Measurements from ENCODE around the gene SSRP1. TPM values are rescaled to one million over a fixed set of nuclear protein-coding genes. Genes with fewer than 3 reads are reported as not detected.
A peak's percentile ranks its signal among the peaks of the same experiment; 100 is the strongest.

SSRP1 gene
- total RNA-seq, 1 experiment from 2014 or later, result 399 TPM

- H3K27me3 ChIP-seq (replicated peaks; ENCODE audit: insufficient read depth, low read depth, low read length, poor library complexity), result no peaks in the 10 kb centered on the region
- peak overlapping the region; percentile 85 for H3K27ac ChIP-seq (ENCODE audit: low read depth, low read length, poor library complexity, severe bottlenecking)
- H3K4me3 ChIP-seq (ENCODE audit: low read depth, low read length, poor library complexity, severe bottlenecking), result peak overlapping the region; percentile 74
- no peaks in the 10 kb centered on the region for H3K9me3 ChIP-seq (ENCODE audit: low read depth, low read length, poor library complexity, severe bottlenecking)
- peaks cover 53% of the 10 kb centered on the region for H3K36me3 ChIP-seq (ENCODE audit: insufficient read depth, low read length, poor library complexity, severe bottlenecking)
- POLR2A ChIA-PET (ENCODE audit: low non-redundant PET), result interaction anchor here (0.9 kb wide), 1 partner anchor 10 kb away, joined by 3 read pairs; no protein-coding TSS in a partner anchor
- peaks cover 43% of the 10 kb centered on the region for H3K4me1 ChIP-seq (ENCODE audit: insufficient read depth, low read length, poor library complexity, severe bottlenecking)
- DNase-seq (ENCODE audit: low spot score), result no peak
- TF ChIP-seq, protein P1, sequence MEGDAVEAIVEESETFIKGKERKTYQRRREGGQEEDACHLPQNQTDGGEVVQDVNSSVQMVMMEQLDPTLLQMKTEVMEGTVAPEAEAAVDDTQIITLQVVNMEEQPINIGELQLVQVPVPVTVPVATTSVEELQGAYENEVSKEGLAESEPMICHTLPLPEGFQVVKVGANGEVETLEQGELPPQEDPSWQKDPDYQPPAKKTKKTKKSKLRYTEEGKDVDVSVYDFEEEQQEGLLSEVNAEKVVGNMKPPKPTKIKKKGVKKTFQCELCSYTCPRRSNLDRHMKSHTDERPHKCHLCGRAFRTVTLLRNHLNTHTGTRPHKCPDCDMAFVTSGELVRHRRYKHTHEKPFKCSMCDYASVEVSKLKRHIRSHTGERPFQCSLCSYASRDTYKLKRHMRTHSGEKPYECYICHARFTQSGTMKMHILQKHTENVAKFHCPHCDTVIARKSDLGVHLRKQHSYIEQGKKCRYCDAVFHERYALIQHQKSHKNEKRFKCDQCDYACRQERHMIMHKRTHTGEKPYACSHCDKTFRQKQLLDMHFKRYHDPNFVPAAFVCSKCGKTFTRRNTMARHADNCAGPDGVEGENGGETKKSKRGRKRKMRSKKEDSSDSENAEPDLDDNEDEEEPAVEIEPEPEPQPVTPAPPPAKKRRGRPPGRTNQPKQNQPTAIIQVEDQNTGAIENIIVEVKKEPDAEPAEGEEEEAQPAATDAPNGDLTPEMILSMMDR (conservative IDR thresholded peaks at IDR 0.05; ENCODE audit: low read depth, low read length), result no peak
- no peak for TF ChIP-seq EZH2 (IDR thresholded peaks at IDR 0.05; ENCODE audit: borderline replicate concordance, low read depth, low read length, poor library complexity, severe bottlenecking)
- no TSS peak for BruUV-seq (replicated peaks)
- CTCF ChIA-PET, result no interaction called here
- intact Hi-C loops (cut with micrococcal nuclease; ENCODE audit: unreplicated experiment), result loop anchor here (10.0 kb wide), 1 partner anchor 1253 kb away; the partner anchor contains the start of genes LPXN and ZFP91
These were observed 14.1 kb downstream of the SSRP1 start for GRCh38 chr11:57321388-57322255.

DNA sequence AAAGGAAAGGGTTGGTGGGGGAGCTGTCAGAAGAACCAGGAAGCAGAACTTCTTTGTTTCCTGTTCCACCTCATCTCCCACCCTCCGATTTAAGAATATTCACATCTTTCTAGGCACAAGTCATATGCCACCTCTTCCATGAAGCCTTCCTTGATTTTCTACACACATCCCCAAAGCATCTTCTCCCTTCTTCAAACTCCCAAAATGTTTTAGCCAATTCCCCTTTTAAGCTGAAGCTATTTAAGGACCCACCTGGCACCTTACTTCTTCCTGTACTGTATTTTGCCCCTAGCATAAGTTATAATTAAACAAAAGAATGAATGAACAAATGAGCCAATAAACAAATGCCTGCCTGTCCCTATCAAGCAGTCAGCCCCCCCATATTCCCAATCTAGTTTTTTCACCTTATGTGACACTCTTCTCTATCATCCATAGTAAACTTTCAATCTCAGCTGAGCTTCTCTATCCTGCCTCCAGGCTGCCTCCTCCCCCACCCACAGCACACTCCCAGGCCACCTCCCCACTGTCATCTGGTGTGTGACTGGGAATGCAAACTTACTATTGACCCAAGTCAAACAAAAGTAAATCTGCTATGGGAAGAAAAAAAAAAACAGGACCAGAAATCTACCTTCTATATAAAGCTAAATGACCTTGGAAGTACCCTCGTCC, 14.8 kb downstream of the SSRP1 start:
- Histone ChIP-seq H3K27me3 (replicated peaks; ENCODE audit: insufficient read depth, low read depth, low read length, poor library complexity) (no peaks in the 10 kb centered on the region), H3K4me3 (ENCODE audit: low read depth, low read length, poor library complexity, severe bottlenecking) (no peak overlapping the region), H3K9me3 (ENCODE audit: low read depth, low read length, poor library complexity, severe bottlenecking) (no peaks in the 10 kb centered on the region), H3K4me1 (ENCODE audit: insufficient read depth, low read length, poor library complexity, severe bottlenecking) (peaks cover 39% of the 10 kb centered on the region), H3K36me3 (ENCODE audit: insufficient read depth, low read length, poor library complexity, severe bottlenecking) (peaks cover 50% of the 10 kb centered on the region), H3K27ac (ENCODE audit: low read depth, low read length, poor library complexity, severe bottlenecking) (peak overlapping the region; percentile 85)
- TF ChIP-seq, protein P1 (conservative IDR thresholded peaks at IDR 0.05; ENCODE audit: low read depth, low read length), result no peak
- TF ChIP-seq EZH2 (IDR thresholded peaks at IDR 0.05; ENCODE audit: borderline replicate concordance, low read depth, low read length, poor library complexity, severe bottlenecking), result no peak
- ChIA-PET CTCF (no interaction called here), POLR2A (ENCODE audit: low non-redundant PET) (no interaction called here)
- no TSS peak for BruUV-seq (replicated peaks)
- intact Hi-C loops (cut with micrococcal nuclease; ENCODE audit: unreplicated experiment), result loop anchor here (10.0 kb wide), 1 partner anchor 1254 kb away; the partner anchor contains the start of genes LPXN and ZFP91
- DNase-seq (ENCODE audit: low spot score), result no peak

DNA sequence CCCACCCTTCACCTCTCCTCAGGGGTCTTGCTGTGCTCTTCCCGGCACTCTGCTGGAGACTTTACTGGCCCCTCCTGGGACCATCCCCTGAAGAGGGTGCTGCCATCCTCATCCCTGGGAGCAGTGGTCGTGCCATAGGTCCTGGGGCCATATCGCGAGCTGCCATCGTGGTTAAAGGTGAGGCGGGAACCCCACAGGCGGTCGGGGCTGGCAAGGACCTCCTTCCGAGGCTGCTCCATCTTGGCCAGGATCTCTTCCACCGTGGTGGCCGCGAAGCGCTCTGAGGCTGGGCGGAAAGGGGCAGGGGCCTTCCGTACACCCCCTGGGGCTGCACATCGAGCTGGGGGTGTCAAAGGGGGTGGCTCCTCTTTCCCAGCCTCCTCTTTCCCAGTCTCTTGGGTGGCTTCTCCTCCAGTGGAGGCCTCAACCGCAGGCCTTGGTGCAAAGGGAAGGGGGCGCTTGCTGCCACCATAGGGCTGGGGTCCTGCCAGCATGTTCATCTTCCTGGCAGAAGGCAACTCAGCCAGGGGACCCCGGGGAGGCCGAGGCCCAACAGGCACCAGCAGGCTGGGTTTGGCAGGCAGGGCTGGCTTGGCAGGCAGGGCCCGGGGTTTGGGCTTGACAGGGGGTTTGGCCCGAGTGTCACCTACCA, 15.5 kb downstream of the SSRP1 start:
- H3K27me3 ChIP-seq (replicated peaks; ENCODE audit: insufficient read depth, low read depth, low read length, poor library complexity), result no peaks in the 10 kb centered on the region
- no peak for DNase-seq (ENCODE audit: low spot score)
- H3K4me1 ChIP-seq (ENCODE audit: insufficient read depth, low read length, poor library complexity, severe bottlenecking), result peaks cover 39% of the 10 kb centered on the region
- ChIA-PET CTCF (no interaction called here), POLR2A (ENCODE audit: low non-redundant PET) (no interaction called here)
- no peaks in the 10 kb centered on the region for H3K9me3 ChIP-seq (ENCODE audit: low read depth, low read length, poor library complexity, severe bottlenecking)
- intact Hi-C loops (cut with micrococcal nuclease; ENCODE audit: unreplicated experiment), result loop anchor here (10.0 kb wide), 1 partner anchor 1255 kb away; the partner anchor contains the start of genes LPXN and ZFP91
- TF ChIP-seq, protein P1 (conservative IDR thresholded peaks at IDR 0.05; ENCODE audit: low read depth, low read length), result no peak
- TF ChIP-seq EZH2 (IDR thresholded peaks at IDR 0.05; ENCODE audit: borderline replicate concordance, low read depth, low read length, poor library complexity, severe bottlenecking), result no peak
- peaks cover 52% of the 10 kb centered on the region for H3K36me3 ChIP-seq (ENCODE audit: insufficient read depth, low read length, poor library complexity, severe bottlenecking)
- BruUV-seq (replicated peaks), result no TSS peak
- no peak overlapping the region for H3K4me3 ChIP-seq (ENCODE audit: low read depth, low read length, poor library complexity, severe bottlenecking)
- no peak overlapping the region for H3K27ac ChIP-seq (ENCODE audit: low read depth, low read length, poor library complexity, severe bottlenecking)

Measured in A673 (cell line).